T-helper 22 cell (primary cell): ENCODE results near the gene SERPINB7.

Source experiments
- DNase-seq: peaks from one replicate; pipeline ENCODE4 v3.0.0-alpha.2; 2020; ENCODE audit warnings: low read depth

The SERPINB7 gene

DNA sequence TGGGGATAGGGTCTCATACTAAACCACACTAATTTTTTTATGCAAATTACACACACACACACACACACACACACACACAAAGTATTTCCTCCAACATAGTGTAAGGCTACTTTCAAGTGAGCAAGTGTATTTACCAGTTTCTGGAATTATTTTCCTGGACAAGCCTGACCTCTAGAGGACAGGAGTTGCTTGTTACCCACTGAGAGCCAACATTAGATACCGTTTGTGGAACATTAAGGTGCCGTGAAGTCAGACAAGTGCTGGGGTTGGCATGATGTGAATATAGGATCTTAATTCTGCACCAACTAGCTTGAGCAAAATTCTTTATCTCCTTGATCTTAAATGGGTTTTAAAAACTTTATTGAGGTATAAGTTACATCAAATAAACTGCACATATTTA, 72.9 kb downstream of the SERPINB7 start:
- no peak for DNase-seq

DNA sequence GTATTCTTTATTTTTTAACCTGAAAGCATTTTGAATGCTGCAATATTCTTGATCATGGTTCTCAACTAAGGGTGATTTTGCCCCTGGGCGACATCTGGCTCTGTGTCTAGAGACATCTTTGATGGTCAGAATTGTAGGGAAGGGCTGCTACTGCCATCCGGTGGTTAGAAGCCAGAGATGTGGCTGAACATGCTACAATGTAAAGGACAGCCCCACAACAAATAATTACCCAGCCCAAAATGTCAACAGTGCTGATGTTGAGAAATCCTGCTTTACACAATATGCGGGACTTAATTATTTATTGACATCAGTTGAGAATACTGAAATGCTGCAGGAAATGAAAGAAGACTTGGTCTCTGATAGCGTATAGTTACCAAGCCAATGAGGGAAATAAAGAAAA, 74.8 kb downstream of the SERPINB7 start:
- no peak for DNase-seq

DNA sequence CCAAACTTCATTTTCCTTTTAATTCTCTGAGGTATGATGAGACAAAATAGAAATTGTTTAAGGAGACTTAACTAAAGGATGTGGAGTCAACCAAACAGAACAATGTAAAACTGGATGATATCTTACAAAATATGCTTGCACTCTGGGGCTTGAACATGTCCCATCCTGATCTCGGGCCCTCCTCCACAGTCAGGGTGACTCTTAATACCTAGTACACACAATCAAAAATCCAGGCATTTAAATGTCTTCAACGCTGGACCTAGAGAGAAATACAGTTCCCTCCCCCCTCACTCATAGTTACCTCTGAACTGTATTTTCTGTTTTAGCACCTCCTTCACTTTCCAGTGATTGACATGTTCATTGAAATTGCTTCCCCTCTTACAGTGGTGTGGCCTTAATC, 75.4 kb downstream of the SERPINB7 start:
- DNase-seq = no peak
